HCT116 (cell line): ENCODE results near the gene PHKG2. TPM values are rescaled to one million over a fixed set of nuclear protein-coding genes. Genes with fewer than 3 reads are reported as not detected.

Experiments used
- CBX3 ChIP-seq: IDR thresholded peaks from 2 replicates; pipeline ENCODE4 v1.6.1; 2012; ENCODE audit warnings: low read depth
- EGR1 ChIP-seq: IDR thresholded peaks from 2 replicates; pipeline ENCODE4 v1.6.1; 2012; ENCODE audit warnings: low read depth
- ELF1 ChIP-seq: IDR thresholded peaks from 2 replicates; pipeline ENCODE4 v1.6.1; 2012; ENCODE audit warnings: low read depth, borderline replicate concordance
- EZH2 ChIP-seq: fragments of 200-600 bp; sonication (generic); IDR thresholded peaks from 2 replicates; pipeline ENCODE4 v1.6.1; 2017; ENCODE audit warnings: antibody characterized with exemption, mixed run types
- EZH2phosphoT487 ChIP-seq: fragments of 200-600 bp; IDR thresholded peaks from 2 replicates; pipeline ENCODE4 v1.6.1; 2018; ENCODE audit warnings: antibody characterized with exemption, borderline replicate concordance
- JUND ChIP-seq: IDR thresholded peaks from 2 replicates; pipeline ENCODE4 v1.6.1; 2012
- POLR2A ChIP-seq: IDR thresholded peaks from 2 replicates; pipeline ENCODE4 v1.7.0; 2011; ENCODE audit warnings: borderline replicate concordance; ENCODE audit not compliant: insufficient read depth, insufficient read length; ENCODE audit errors: extremely low read depth
- RAD21 ChIP-seq: IDR thresholded peaks from 2 replicates; pipeline ENCODE4 v1.6.1; 2012; ENCODE audit warnings: low read depth, mild to moderate bottlenecking
- SP1 ChIP-seq: IDR thresholded peaks from 2 replicates; pipeline ENCODE4 v1.6.1; 2012; ENCODE audit warnings: low read depth
- TCF7L2 ChIP-seq: IDR thresholded peaks from 2 replicates; pipeline ENCODE4 v1.7.0; 2011; ENCODE audit warnings: borderline replicate concordance, inconsistent platforms; ENCODE audit not compliant: insufficient read depth, insufficient read length; ENCODE audit errors: extremely low read depth
- YY1 ChIP-seq: IDR thresholded peaks from 2 replicates; pipeline ENCODE4 v1.6.1; 2011; ENCODE audit warnings: low read length, low read depth, moderate library complexity, mild to moderate bottlenecking; ENCODE audit not compliant: insufficient replicate concordance; ENCODE audit errors: extremely low read depth
- ZFX ChIP-seq: fragments of 450-650 bp; IDR thresholded peaks from 2 replicates; pipeline ENCODE4 v1.6.1; 2017
- total RNA-seq: library from RNA; stranded (reverse); gene quantifications from one replicate; pipeline ENCODE4 v1.2.1, GENCODE V29; 2021; ENCODE audit not compliant: unreplicated experiment
- TF ChIP-seq, protein P1 (sequence below): IDR thresholded peaks from 2 replicates; pipeline ENCODE4 v1.6.1; 2012; ENCODE audit warnings: low read depth
- TF ChIP-seq, protein P2 (sequence below): IDR thresholded peaks from 2 replicates; pipeline ENCODE4 v1.6.1; 2012

The PHKG2 gene
- total RNA-seq, 1 experiment from 2014 or later: 32.6 TPM

DNA sequence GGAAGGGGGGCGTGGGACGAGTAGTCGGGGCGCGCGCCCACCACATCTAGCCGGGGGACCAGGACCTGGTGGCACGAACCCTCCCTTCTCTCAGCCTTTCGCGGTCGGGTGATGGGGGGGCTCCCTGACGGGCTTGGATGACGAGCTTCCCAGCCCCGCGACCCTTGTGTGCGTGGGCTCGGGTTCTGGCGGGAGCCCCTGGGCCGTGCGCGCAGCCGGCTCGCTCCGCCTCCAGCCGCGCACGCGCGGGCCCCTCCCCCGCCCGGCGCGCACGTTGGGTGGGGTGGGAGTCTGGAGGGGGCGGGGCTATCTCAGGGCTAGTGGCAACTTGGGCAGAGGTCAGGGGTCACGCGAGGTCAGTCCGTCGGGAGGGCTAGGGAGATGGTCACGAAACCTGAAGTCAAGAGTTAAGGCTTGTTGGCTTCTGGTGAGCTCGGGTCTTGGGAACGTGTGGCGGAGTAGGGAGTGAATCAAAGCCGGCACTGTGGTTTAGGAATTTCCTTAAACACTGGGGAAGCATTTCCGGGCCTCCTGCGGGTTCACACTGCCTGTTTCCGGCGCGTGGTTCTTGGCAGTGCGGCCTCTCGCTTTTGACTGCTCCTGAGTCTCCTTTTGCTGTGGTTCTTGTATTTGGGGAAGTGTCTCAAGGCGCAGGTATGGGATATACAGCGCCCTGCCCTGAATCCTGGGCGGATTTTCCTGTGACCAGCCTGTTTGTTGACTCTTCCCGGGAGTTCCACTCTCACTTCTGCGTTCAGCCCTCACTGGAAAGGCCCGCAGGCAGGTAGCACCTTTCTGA is 49.2 kb upstream of the PHKG2 start, which contains the start of gene SRCAP (continued):
- TF ChIP-seq, protein P1, sequence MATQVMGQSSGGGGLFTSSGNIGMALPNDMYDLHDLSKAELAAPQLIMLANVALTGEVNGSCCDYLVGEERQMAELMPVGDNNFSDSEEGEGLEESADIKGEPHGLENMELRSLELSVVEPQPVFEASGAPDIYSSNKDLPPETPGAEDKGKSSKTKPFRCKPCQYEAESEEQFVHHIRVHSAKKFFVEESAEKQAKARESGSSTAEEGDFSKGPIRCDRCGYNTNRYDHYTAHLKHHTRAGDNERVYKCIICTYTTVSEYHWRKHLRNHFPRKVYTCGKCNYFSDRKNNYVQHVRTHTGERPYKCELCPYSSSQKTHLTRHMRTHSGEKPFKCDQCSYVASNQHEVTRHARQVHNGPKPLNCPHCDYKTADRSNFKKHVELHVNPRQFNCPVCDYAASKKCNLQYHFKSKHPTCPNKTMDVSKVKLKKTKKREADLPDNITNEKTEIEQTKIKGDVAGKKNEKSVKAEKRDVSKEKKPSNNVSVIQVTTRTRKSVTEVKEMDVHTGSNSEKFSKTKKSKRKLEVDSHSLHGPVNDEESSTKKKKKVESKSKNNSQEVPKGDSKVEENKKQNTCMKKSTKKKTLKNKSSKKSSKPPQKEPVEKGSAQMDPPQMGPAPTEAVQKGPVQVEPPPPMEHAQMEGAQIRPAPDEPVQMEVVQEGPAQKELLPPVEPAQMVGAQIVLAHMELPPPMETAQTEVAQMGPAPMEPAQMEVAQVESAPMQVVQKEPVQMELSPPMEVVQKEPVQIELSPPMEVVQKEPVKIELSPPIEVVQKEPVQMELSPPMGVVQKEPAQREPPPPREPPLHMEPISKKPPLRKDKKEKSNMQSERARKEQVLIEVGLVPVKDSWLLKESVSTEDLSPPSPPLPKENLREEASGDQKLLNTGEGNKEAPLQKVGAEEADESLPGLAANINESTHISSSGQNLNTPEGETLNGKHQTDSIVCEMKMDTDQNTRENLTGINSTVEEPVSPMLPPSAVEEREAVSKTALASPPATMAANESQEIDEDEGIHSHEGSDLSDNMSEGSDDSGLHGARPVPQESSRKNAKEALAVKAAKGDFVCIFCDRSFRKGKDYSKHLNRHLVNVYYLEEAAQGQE: no peak
- TF ChIP-seq, protein P2, sequence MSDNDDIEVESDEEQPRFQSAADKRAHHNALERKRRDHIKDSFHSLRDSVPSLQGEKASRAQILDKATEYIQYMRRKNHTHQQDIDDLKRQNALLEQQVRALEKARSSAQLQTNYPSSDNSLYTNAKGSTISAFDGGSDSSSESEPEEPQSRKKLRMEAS: peak; percentile 46; the same call in 1 of the 2 replicates
- TF ChIP-seq TCF7L2: peak; percentile 15
- no peak for TF ChIP-seq YY1
- TF ChIP-seq CBX3: no peak
- no peak; the same call in 1 of the 2 replicates for TF ChIP-seq ELF1
- no peak for TF ChIP-seq RAD21
- peak; percentile 56 for TF ChIP-seq POLR2A
- no peak for TF ChIP-seq EZH2phosphoT487
- TF ChIP-seq EZH2: no peak
- peak; percentile 25; the same call in 1 of the 2 replicates for TF ChIP-seq ZFX
- no peak for TF ChIP-seq JUND
- peak; percentile 36 for TF ChIP-seq EGR1
- TF ChIP-seq SP1: no peak
- TF ChIP-seq, all 23 proteins: peak for 8
